Uterus (tissue), 4 donors: ENCODE data around the gene HGS. TPM values are rescaled to one million over a fixed set of nuclear protein-coding genes. Genes with fewer than 3 reads are reported as not detected.

ENCODE experiments used
- DNase-seq, 2 donors: peaks; one replicate each; pipeline ENCODE4 v3.0.0-alpha.2; 2019 to 2020
- H3K27ac ChIP-seq, 2 donors: fragments of 200-600 bp; sonication (generic); 1 replicate in 1 of 2; 2 replicates in 1 of 2; pipeline ENCODE4 v1.5.1; 2016 to 2018
- H3K27me3 ChIP-seq, 2 donors: fragments of 200-600 bp; sonication (generic); one replicate each; pipeline ENCODE4 v1.5.1; 2018 to 2019; ENCODE audit warnings: control low read depth in 1 of 2
- H3K36me3 ChIP-seq, 2 donors: fragments of 200-600 bp; sonication (generic); one replicate each; pipeline ENCODE4 v1.5.1; 2019; ENCODE audit warnings: control low read depth in 1 of 2
- H3K4me1 ChIP-seq, 2 donors: fragments of 200-600 bp; sonication (generic); one replicate each; pipeline ENCODE4 v1.5.1; 2018 to 2019; ENCODE audit warnings: control low read depth in 1 of 2
- H3K4me3 ChIP-seq, 2 donors: fragments of 200-600 bp; sonication (generic); 1 replicate in 1 of 2; 2 replicates in 1 of 2; pipeline ENCODE4 v1.5.1; 2018 to 2019; ENCODE audit warnings: mild to moderate bottlenecking in 1 of 2
- H3K9me3 ChIP-seq, 2 donors: fragments of 200-600 bp; sonication (generic); one replicate each; pipeline ENCODE4 v1.5.1; 2019; ENCODE audit warnings: control low read depth in 1 of 2
- POLR2A ChIP-seq, 2 donors: fragments of 450-650 bp; IDR thresholded peaks; one replicate each; pipeline ENCODE4 v1.6.1; 2016; ENCODE audit warnings: antibody characterized with exemption in 2 of 2, mild to moderate bottlenecking in 1 of 2, moderate library complexity in 1 of 2
- intact Hi-C: fragments of 100-400 bp; cut with DNase I; formaldehyde crosslinking; loops from one replicate; pipeline ENCODE4 v1.15.1; 2023; ENCODE audit warnings: low total_unique reads
- microRNA-seq: library from miRNA; unstranded; fragments of <30 nt; microRNA quantifications from one replicate; pipeline ENCODE4, GENCODE V29; 2016; ENCODE audit warnings: borderline microRNAs expressed, borderline replicate concordance
- small RNA-seq: library from RNA; depleted of rRNA; stranded (forward); fragments of <200 nt; gene quantifications from one replicate; pipeline ENCODE3, GENCODE V24; 2016
- total RNA-seq, 4 donors: library from RNA; depleted of rRNA in 3 of 4; stranded (reverse); fragments of >200 nt in 3 of 4; gene quantifications; one replicate each; pipeline versions ENCODE4 v1.1.0 to v1.2.4, GENCODE V29; 2014 to 2023
- TF ChIP-seq, protein P1 (sequence below), 4 experiments: fragments of 200-600 bp in 2 of 4; fragments of 450-650 bp in 2 of 4; sonication (generic) in 2 of 4; IDR thresholded peaks; one replicate each; pipeline ENCODE4 v1.5.1; 2016 to 2019; ENCODE audit warnings: antibody characterized with exemption in 4 of 4, mild to moderate bottlenecking in 2 of 4, moderate library complexity in 1 of 4
- donor health status: DM: yes; HTN: yes; CAD: no.

The HGS gene
- total RNA-seq, 4 donors from 2014 or later = 21.0 to 121 (median 72.5) TPM

DNA sequence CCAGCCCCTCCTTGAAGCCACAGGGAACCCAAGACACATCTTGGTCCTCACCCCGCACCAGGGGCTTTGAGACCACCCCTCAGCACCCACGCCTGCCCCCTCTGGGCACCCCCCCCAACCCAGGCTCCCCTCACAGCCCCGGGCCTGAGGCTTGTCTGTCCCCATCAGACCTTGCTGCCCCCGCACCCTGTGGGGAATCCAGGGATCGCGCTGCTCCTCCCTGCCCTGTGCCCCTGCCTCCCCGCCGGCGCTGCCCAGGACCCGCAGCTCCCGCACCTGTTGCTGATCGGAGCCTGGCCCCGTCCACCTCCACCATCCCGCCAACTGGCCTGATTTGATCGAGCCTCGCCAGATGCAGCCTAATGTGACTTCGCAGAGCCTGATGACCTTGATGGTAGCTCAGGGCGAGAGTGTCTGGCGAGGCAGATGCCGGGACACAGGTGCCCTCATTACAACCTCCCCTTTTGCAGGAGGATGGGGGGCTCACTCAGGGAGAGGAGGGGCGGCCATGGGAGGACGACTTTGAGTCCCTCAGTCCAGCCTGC lies 57.3 kb downstream of the HGS start:
- no peak overlapping the region for H3K4me3 ChIP-seq
- intact Hi-C loops = no loop called here
- no peak overlapping the region for H3K27ac ChIP-seq
- no peaks in the 10 kb centered on the region for H3K9me3 ChIP-seq
- no peaks in the 10 kb centered on the region for H3K4me1 ChIP-seq
- TF ChIP-seq POLR2A (IDR thresholded peaks at IDR 0.05) = no peak
- TF ChIP-seq, protein P1, sequence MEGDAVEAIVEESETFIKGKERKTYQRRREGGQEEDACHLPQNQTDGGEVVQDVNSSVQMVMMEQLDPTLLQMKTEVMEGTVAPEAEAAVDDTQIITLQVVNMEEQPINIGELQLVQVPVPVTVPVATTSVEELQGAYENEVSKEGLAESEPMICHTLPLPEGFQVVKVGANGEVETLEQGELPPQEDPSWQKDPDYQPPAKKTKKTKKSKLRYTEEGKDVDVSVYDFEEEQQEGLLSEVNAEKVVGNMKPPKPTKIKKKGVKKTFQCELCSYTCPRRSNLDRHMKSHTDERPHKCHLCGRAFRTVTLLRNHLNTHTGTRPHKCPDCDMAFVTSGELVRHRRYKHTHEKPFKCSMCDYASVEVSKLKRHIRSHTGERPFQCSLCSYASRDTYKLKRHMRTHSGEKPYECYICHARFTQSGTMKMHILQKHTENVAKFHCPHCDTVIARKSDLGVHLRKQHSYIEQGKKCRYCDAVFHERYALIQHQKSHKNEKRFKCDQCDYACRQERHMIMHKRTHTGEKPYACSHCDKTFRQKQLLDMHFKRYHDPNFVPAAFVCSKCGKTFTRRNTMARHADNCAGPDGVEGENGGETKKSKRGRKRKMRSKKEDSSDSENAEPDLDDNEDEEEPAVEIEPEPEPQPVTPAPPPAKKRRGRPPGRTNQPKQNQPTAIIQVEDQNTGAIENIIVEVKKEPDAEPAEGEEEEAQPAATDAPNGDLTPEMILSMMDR (IDR thresholded peaks at IDR 0.05) = no peak
- no peaks in the 10 kb centered on the region for H3K36me3 ChIP-seq
- no peak for DNase-seq
- no peaks in the 10 kb centered on the region for H3K27me3 ChIP-seq

DNA sequence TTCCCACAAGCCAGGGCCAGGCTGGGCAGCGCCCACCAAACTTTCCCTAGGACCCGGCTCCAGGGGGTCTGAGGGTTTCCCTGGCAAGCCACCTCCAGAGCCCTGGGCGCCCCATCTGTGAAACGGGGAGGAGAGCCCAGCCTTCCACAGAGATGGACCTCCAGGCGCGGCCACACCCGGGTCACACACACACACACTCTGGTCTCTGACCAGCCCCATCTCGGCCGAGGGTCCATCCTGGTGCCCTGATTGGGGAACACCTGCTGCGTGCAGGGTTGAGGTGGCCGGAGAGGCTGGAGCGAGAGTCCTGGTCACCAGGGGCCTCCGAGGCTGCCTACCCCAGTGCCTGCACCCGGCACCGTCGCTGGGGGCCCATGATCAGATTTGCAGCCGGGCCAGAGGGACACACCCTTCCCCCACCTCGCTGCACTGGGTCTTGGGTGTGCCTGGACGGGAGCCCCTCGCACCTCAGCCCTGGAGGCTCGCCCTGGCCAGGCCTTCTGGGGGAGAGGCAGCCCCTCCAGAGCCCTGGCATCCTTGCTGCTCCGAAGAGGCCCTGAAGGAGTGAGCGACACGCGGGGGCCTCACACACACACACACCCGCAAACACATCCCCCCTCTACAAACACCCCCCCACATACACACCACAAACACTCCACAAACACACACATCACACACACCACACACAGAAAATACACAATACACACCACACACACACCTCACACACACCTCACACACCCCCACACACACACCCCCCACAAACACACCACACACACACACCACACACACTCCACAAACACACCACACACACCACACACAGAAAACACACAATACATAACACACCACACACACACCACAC lies 58.0 kb downstream of the HGS start:
- Histone ChIP-seq H3K4me3 (no peak overlapping the region), H3K27me3 (no peaks in the 10 kb centered on the region), H3K36me3 (no peaks in the 10 kb centered on the region), H3K9me3 (no peaks in the 10 kb centered on the region), H3K4me1 (no peaks in the 10 kb centered on the region), H3K27ac (no peak overlapping the region)
- TF ChIP-seq, protein P1 (IDR thresholded peaks at IDR 0.05) = no peak
- no peak for TF ChIP-seq POLR2A (IDR thresholded peaks at IDR 0.05)
- intact Hi-C loops = no loop called here
- DNase-seq = no peak

Small RNAs within 50 kb of the gene (microRNA-seq; reads per million reads assigned to microRNA genes)
- not detected for gene MIR6786

Small RNAs within 50 kb of the gene (small RNA-seq; reads per million reads assigned to genes)
- not detected for gene MIR6786

Other genes with a start within 250 kb of the HGS start
- 1,000 to 10,000 TPM; 1,023 to 5,472 (median 2,159) TPM for gene ACTG1, start 171.2 kb upstream of the HGS start, total RNA-seq
- gene FSCN2, start 155.6 kb upstream of the HGS start, total RNA-seq = 1 to 10 TPM in 2 of 4 donors, not detected in 2; 5.0 to 7.4 TPM
- gene FAAP100, start 131.7 kb upstream of the HGS start, total RNA-seq = 10 to 100 TPM in 2 of 4 donors, 1 to 10 TPM in 2; 3.5 to 31.2 (median 17.3) TPM
- gene NPLOC4, start 46.9 kb upstream of the HGS start, total RNA-seq = 10 to 100 TPM; 14.6 to 86.3 (median 30.9) TPM
- gene TSPAN10, start 46.8 kb upstream of the HGS start, total RNA-seq = 1 to 10 TPM in 1 of 4 donors, under 1 TPM in 1, not detected in 2; 0.21 to 3.0 TPM
- 1 to 10 TPM in 1 of 4 donors, not detected in 3; 2.1 TPM for gene PDE6G, start 27.5 kb upstream of the HGS start, total RNA-seq
- 10 to 100 TPM in 3 of 4 donors, 1 to 10 TPM in 1; 3.2 to 56.1 (median 20.3) TPM for gene OXLD1, start 17.4 kb upstream of the HGS start, total RNA-seq
- gene CCDC137, start 17.3 kb upstream of the HGS start, total RNA-seq = 10 to 100 TPM in 1 of 4 donors, 1 to 10 TPM in 2, under 1 TPM in 1; 0.77 to 12.3 (median 3.9) TPM
- gene ARL16, start 214 bp upstream of the HGS start, total RNA-seq = 10 to 100 TPM in 3 of 4 donors, 1 to 10 TPM in 1; 4.4 to 36.9 (median 27.0) TPM
- gene MRPL12, start 19.4 kb downstream of the HGS start, total RNA-seq = 10 to 100 TPM in 2 of 4 donors, 1 to 10 TPM in 1, under 1 TPM in 1; 0.77 to 72.9 (median 19.5) TPM
- gene SLC25A10, start 28.3 kb downstream of the HGS start, total RNA-seq = 10 to 100 TPM in 1 of 4 donors, 1 to 10 TPM in 2, not detected in 1; 5.6 to 11.3 (median 7.6) TPM
- gene GCGR, start 120.1 kb downstream of the HGS start, total RNA-seq = not detected
- 10 to 100 TPM; 30.5 to 92.6 (median 61.3) TPM for gene MCRIP1, start 149.3 kb downstream of the HGS start, total RNA-seq
- gene PPP1R27, start 151.0 kb downstream of the HGS start, total RNA-seq = 1 to 10 TPM in 1 of 4 donors, not detected in 3; 1.6 TPM
- 100 to 1,000 TPM; 199 to 504 (median 304) TPM for gene P4HB, start 176.5 kb downstream of the HGS start, total RNA-seq
- gene ARHGDIA, start 187.3 kb downstream of the HGS start, total RNA-seq = 100 to 1,000 TPM in 1 of 4 donors, 10 to 100 TPM in 3; 31.2 to 350 (median 55.1) TPM
- 10 to 100 TPM in 3 of 4 donors, 1 to 10 TPM in 1; 3.2 to 82.1 (median 34.5) TPM for gene ALYREF, start 207.6 kb downstream of the HGS start, total RNA-seq
- gene ANAPC11, start 207.7 kb downstream of the HGS start, total RNA-seq = 10 to 100 TPM; 45.9 to 72.6 (median 61.5) TPM
- 1 to 10 TPM in 2 of 4 donors, not detected in 2; 2.0 to 2.1 TPM for gene NPB, start 218.2 kb downstream of the HGS start, total RNA-seq
- 10 to 100 TPM in 3 of 4 donors, 1 to 10 TPM in 1; 4.1 to 27.7 (median 18.8) TPM for gene PCYT2, start 227.4 kb downstream of the HGS start, total RNA-seq
- 10 to 100 TPM in 3 of 4 donors, under 1 TPM in 1; 0.77 to 87.1 (median 14.6) TPM for gene SIRT7, start 234.2 kb downstream of the HGS start, total RNA-seq
- 10 to 100 TPM in 3 of 4 donors, 1 to 10 TPM in 1; 9.7 to 23.1 (median 12.7) TPM for gene MAFG, start 243.7 kb downstream of the HGS start, total RNA-seq